OCI-LY1 (cell line): ENCODE results near the gene SDC1.
"Not testable (repeated sequence)": the region's sequence is repeated elsewhere in the genome, so short reads cannot be mapped to it uniquely, and the experiment has no call there.

Source experiments
- H2AFZ ChIP-seq: fragments of 200-600 bp; sonication (generic), shearing (Covaris generic); 2 replicates; pipeline ENCODE4 v1.6.0; 2014; ENCODE audit warnings: antibody characterized with exemption, mild to moderate bottlenecking, low read length
- H3F3A ChIP-seq: fragments of 200-600 bp; sonication (generic), shearing (Covaris generic); 2 replicates; pipeline ENCODE4 v1.6.0; 2014; ENCODE audit warnings: mild to moderate bottlenecking, antibody characterized with exemption, low read length, moderate library complexity; ENCODE audit not compliant: insufficient read depth
- H3K27ac ChIP-seq: fragments of 200-600 bp; sonication (generic); 2 replicates; pipeline ENCODE4 v1.5.1; 2014; ENCODE audit warnings: low read length, mixed run types, mild to moderate bottlenecking, low read depth; ENCODE audit not compliant: poor library complexity, severe bottlenecking
- H3K27me3 ChIP-seq: fragments of 200-600 bp; sonication (generic); 2 replicates; pipeline ENCODE4 v1.6.0; 2014; ENCODE audit warnings: antibody characterized with exemption, mild to moderate bottlenecking, low read length, moderate library complexity; ENCODE audit not compliant: insufficient read depth
- H3K36me3 ChIP-seq: fragments of 200-600 bp; sonication (generic); 2 replicates; pipeline ENCODE4 v1.6.1; 2014; ENCODE audit warnings: mild to moderate bottlenecking, antibody characterized with exemption, low read length, moderate library complexity, mixed read lengths; ENCODE audit not compliant: insufficient read depth
- H3K4me1 ChIP-seq: fragments of 200-600 bp; sonication (generic); 2 replicates; pipeline ENCODE4 v1.5.1; 2014; ENCODE audit warnings: mild to moderate bottlenecking, low read length, moderate library complexity; ENCODE audit not compliant: insufficient read depth, severe bottlenecking
- H3K4me2 ChIP-seq: fragments of 200-600 bp; sonication (generic), shearing (Covaris generic); 2 replicates; pipeline ENCODE4 v1.6.1; 2014; ENCODE audit warnings: low read length
- H3K4me3 ChIP-seq: fragments of 200-600 bp; sonication (generic); 2 replicates; pipeline ENCODE4 v1.5.1; 2014; ENCODE audit warnings: low read length, low read depth, mild to moderate bottlenecking, mixed read lengths; ENCODE audit not compliant: poor library complexity, severe bottlenecking
- H3K79me2 ChIP-seq: fragments of 200-600 bp; shearing (Covaris generic); 2 replicates; pipeline ENCODE4 v1.6.1; 2016; ENCODE audit warnings: mixed run types, low read length, mixed read lengths; ENCODE audit not compliant: insufficient read depth
- H3K9ac ChIP-seq: fragments of 200-600 bp; sonication (generic), shearing (Covaris generic); 2 replicates; pipeline ENCODE4 v1.6.1; 2014; ENCODE audit warnings: mild to moderate bottlenecking, low read length, mixed read lengths
- H3K9me2 ChIP-seq: fragments of 200-600 bp; sonication (generic), shearing (Covaris generic); 2 replicates; pipeline ENCODE4 v1.6.1; 2014; ENCODE audit warnings: low read depth, mild to moderate bottlenecking, low read length, mixed read lengths
- H3K9me3 ChIP-seq: fragments of 200-600 bp; shearing (Covaris generic); 2 replicates; pipeline ENCODE4 v1.6.1; 2014; ENCODE audit warnings: low read length, mixed read lengths
- H4K20me1 ChIP-seq: fragments of 200-600 bp; sonication (generic), shearing (Covaris generic); 2 replicates; pipeline ENCODE4 v1.6.0; 2016; ENCODE audit warnings: mild to moderate bottlenecking, low read length; ENCODE audit not compliant: insufficient read depth
- EZH2 ChIP-seq: fragments of 200-600 bp; sonication (generic), shearing (Covaris generic); IDR thresholded peaks from 2 replicates; pipeline ENCODE4 v1.8.0; 2017; ENCODE audit warnings: borderline replicate concordance, mixed run types, mild to moderate bottlenecking, antibody characterized with exemption, low read length, moderate library complexity, mixed read lengths
- TF ChIP-seq, protein P1 (sequence below): fragments of 200-600 bp; sonication (generic), shearing (Covaris generic); IDR thresholded peaks from 2 replicates; pipeline ENCODE4 v1.5.1; 2017; ENCODE audit warnings: mild to moderate bottlenecking, antibody characterized with exemption, low read length, moderate library complexity, mixed read lengths

The SDC1 gene

DNA sequence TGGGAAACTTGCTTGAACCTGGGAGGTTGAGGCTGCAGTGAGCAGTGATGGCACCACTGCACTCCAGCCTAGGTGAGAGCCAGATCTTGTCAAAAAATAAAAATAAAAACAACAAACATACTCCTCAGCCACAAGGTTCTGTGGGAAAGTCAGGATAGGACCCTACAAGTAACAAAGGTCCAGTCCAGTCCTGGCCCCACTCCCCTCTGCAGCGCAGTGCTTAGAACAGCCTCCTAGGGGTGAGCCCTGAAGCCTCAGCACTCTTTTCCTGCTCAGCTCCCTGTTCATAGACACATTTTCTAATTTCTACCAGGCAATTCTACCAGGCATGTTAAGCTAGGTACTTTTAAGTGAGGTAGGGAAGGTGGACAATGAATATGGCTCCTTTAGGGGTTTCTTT, 22.2 kb upstream of the SDC1 start:
- Histone ChIP-seq H3K9me2 (no peaks in the 10 kb centered on the region), H3K27me3 (no peaks in the 10 kb centered on the region), H3K79me2 (no peaks in the 10 kb centered on the region), H3K9me3 (no peaks in the 10 kb centered on the region), H3K4me1 (no peaks in the 10 kb centered on the region), H3K4me2 (no peak overlapping the region), H2AFZ (no peak overlapping the region), H3F3A (no peaks in the 10 kb centered on the region), H4K20me1 (no peaks in the 10 kb centered on the region), H3K9ac (no peak overlapping the region), H3K36me3 (peaks cover 57% of the 10 kb centered on the region), H3K4me3 (no peak overlapping the region), H3K27ac (no peak overlapping the region)
- TF ChIP-seq, protein P1, sequence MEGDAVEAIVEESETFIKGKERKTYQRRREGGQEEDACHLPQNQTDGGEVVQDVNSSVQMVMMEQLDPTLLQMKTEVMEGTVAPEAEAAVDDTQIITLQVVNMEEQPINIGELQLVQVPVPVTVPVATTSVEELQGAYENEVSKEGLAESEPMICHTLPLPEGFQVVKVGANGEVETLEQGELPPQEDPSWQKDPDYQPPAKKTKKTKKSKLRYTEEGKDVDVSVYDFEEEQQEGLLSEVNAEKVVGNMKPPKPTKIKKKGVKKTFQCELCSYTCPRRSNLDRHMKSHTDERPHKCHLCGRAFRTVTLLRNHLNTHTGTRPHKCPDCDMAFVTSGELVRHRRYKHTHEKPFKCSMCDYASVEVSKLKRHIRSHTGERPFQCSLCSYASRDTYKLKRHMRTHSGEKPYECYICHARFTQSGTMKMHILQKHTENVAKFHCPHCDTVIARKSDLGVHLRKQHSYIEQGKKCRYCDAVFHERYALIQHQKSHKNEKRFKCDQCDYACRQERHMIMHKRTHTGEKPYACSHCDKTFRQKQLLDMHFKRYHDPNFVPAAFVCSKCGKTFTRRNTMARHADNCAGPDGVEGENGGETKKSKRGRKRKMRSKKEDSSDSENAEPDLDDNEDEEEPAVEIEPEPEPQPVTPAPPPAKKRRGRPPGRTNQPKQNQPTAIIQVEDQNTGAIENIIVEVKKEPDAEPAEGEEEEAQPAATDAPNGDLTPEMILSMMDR = no peak
- no peak for TF ChIP-seq EZH2

GRCh38 chr2:20243637-20244036, 18.7 kb upstream of the SDC1 start:
- H3K4me2 ChIP-seq, H3K4me1 ChIP-seq, H3K27me3 ChIP-seq, H3K9ac ChIP-seq, H4K20me1 ChIP-seq, H3K79me2 ChIP-seq, H3K9me3 ChIP-seq, H3K4me3 ChIP-seq, H3F3A ChIP-seq, H3K9me2 ChIP-seq, H3K27ac ChIP-seq, H2AFZ ChIP-seq: not testable (repeated sequence)
- H3K36me3 ChIP-seq = peaks cover 23% of the 10 kb centered on the region

DNA sequence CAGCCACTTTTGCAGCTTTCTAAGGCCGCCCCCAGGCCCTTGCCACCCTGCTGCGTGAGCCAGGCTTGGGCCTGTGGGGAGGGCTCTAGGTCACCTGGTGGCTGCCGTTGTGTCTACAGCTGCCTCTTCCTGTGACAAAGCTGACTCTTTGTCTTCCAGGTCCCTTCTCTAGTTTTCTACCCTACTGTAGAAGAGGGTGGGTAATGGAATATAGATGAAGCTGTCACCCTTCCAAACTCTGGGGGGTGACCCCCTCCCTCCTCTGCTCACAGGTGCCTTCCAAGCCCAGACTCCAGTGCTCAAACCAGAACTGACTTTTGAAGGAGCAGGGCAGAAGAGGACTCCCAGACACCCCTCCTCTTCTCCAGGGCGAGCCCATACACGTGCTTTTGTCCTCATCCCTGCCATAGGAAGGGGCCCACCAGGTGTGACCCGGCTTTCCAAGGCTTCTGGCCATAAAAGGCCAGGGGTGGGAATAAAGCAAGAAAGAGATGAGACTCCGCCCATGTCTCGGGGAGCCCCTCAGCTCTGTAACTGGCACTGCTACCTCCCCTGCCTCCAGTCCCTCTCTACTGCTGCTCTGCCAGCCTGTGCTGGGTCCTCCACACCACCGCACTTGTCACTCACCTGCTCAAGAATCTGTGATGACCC, 17.9 kb upstream of the SDC1 start:
- H3K9me2 ChIP-seq = no peaks in the 10 kb centered on the region
- no peak overlapping the region for H3K4me2 ChIP-seq
- H3K4me3 ChIP-seq = no peak overlapping the region
- TF ChIP-seq, protein P1 = no peak
- TF ChIP-seq EZH2 = no peak
- no peaks in the 10 kb centered on the region for H3K79me2 ChIP-seq
- H3F3A ChIP-seq = no peaks in the 10 kb centered on the region
- H3K27ac ChIP-seq = no peak overlapping the region
- no peak overlapping the region for H3K9ac ChIP-seq
- no peaks in the 10 kb centered on the region for H4K20me1 ChIP-seq
- H3K36me3 ChIP-seq = peaks cover 15% of the 10 kb centered on the region
- H3K27me3 ChIP-seq = peaks cover 2% of the 10 kb centered on the region; the same call in 1 of the 2 replicates
- H3K9me3 ChIP-seq = no peaks in the 10 kb centered on the region; the same call in none of the 2 replicates
- H3K4me1 ChIP-seq = no peaks in the 10 kb centered on the region
- H2AFZ ChIP-seq = no peak overlapping the region
